ENCODE measurements around the gene NPAS3.

Gene NPAS3

DNA sequence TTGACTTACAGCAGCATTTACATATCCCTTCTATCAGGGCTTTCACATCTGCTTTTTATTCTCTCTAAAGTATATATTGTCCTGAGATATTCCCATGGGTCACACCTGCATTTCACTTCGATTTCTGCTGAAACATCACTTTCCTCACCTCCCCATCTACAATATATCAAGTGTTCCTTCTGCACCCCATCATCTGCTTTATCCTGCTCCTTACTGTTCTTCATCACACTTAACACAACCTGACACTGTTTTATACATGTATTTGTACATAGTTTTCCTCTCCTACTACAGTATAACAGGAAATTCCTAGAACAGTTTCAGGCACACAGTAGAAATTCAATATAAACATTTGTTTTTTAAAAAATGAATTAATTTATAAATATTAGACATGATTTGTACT, 809.1 kb downstream of the NPAS3 start:
- DNase-seq (ENCODE audit: low read depth in 2 of 2) = no peak

DNA sequence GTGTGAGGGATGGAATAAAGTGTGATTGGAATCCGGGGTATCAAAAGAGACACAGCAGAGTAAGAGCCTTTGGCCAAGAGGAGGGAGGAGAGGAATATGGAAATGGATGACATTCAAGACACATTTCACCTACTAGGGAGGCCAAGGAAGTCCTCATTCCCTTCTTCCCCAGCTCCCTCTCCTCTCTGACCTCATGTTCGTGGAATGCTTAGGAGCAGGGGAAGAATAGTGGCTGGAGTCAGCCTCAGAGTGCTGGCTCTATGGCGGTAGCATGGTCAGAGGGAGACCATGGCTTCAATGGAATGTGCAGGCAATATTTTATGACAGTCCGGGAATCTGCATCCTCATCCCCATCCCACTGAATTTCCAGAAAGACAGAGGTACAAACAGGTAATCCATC, 815.6 kb downstream of the NPAS3 start:
- DNase-seq (ENCODE audit: low read depth in 2 of 2) = no peak

DNA sequence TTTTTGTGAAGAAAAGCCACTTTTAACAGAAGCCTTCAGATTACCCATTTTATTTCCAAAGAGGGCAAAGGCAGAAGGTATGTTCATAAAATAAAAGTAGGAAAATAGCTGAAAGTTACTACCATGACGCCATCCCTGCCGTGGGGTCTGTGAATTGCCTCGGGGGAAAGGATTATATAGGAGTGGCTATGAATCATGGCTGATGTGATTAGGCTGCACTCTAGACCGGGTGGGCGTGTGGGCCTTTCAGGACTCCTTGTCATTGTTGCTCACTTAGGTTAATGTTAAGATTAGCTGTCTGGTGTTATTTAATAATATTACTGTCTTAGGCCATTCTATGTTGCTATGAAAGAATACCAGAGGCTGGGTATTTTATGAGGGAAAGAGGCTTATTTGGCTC, 816.7 kb downstream of the NPAS3 start:
- no peak for DNase-seq (ENCODE audit: low read depth in 2 of 2)

DNA sequence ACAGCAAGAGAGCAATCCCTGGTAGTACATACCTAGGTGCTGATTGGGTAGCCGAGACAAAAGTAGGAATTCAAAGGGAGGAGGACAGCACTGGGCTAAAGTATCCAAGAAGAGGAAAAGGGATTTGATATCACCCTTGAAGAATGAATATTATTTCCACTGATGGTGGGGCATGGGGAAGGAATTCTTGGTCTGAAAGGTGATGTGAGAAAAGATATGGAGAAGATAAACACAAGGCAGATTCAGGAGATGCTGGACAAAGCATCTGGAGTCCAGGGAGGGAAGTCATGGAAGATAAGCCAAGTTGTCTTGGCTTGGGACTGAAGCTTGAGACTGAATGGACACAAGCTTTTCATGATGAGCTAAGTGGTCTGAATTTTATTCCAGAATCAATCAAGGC, 818.2 kb downstream of the NPAS3 start:
- no peak for DNase-seq (ENCODE audit: low read depth in 2 of 2)

DNA sequence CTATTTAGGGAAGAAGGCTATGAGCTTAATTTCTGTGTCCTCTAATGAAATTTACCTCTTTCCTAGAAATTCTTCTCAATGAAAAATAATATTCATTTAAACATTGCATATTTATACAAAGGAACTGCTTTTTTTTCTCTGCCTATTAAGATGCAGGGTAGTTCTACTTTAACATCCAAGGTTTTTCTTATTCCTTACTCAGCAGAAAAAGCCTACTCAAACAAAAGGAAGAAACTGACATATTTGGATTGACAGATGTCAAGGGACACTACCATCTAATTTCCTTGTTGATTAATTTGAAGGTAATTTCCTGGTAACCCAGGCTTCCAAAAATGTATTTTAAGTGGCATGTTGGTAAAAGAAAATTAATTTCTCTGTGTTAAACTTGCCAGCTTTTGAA, 819.9 kb downstream of the NPAS3 start:
- no peak for DNase-seq (ENCODE audit: low read depth in 2 of 2)

DNA sequence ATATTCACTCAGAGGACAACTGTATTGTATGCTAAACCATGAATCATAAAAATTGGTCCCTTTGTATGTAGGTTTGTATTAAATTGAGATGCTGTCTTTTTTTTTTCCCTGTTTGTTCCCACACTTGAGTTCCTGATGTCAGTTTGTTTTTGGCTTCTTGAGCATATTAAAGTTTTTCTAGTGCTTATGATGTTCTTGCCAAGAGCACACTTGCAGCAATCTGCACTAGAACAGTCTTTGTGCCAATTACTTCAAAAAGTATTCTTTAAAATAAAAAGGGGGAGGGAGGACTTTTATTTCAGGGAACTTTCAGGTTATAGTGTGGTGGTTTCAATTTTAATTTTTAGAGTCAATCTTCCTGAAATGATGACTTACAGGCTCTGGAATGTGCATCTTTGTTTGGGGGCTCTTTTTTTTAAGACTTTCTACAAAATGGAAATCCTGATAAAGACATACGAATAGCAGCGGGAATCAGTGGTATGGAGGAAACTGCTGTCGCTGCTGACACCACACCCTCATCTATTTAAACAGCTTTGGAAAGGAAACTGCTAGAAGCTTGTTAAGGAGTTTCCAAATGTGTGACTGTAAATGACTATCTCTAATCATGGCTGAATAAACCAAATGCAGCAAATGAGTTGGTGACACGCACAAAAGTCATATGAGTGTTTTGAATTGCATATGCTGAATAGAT, 823.6 kb downstream of the NPAS3 start:
- no peak for DNase-seq (ENCODE audit: low read depth in 2 of 2)

DNA sequence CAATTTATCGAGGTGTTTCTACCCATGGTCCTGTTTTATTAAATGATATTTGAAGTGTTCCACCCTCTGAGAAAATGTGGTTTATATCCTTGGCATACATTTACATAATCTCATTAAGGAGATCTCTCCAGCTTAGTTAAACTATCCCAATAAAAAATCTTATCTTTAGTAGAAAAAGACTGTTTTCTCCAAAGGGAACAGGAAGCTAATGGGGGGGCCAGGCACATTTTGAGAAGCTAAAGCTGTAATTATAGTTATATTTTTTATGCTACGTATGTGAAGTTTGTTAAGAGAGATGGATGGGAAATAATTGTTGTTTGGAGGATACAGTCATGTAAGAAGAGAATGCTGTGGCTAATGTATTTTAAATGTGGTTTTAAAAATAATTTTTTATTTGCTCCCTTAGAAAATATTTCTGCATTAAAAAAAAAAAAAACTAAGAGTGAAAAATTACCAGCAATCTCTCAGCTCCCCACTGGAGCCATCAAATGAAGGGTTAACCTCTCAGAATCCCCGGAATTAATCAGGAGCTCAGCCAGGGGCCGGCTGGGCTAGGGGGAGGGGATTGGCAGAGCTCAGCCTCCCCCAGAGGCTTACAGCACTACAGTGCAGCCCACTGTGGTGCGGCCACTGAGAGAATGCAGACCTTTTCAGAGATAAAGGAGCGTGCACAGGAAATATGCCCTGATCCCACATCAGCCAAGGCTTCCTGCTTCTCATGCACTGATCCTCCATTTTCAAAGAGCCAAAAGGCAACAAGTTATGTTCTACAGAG, 826.4 kb downstream of the NPAS3 start:
- no peak for DNase-seq (ENCODE audit: low read depth in 2 of 2)

DNA sequence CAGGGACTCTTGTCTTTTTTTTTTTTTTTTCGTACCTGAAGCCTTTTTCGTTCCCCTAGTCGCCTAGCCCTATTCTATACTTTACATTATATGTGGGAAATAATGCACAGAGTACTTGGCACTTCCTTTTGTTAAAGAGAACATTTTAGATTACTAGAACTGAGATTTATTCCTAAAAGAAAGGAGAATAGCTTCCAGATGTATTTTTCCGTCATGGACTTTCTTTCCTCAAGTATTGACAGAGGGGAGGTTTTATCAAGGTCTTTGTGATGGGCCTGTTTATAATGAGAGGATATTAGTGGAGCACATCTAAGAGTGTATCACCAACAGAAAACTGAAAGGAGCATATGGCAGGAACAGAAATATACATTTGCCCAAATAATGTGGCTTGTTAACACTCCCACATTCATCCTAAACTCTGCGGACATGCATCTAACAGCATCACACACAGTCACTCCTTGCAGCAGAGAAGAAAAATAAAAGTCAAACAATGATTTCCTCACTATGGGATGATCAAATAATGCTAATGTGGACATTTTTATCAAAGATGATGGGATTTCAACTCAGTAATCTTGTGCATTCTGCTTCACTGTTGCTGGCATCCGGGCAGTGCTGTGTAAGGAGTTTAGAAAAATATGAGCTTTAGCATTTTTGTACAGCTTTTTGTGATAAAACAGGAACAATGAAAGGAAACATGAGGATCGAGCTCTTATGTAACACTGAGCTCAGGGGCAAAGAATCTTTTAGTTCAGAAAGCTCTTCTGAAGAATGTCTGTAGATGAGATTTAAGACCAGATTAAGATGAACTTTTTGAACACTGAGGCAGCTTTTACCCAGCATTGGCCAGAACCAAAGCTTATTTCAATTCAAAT, 829.1 kb downstream of the NPAS3 start:
- no peak for DNase-seq (ENCODE audit: low read depth in 2 of 2)

DNA sequence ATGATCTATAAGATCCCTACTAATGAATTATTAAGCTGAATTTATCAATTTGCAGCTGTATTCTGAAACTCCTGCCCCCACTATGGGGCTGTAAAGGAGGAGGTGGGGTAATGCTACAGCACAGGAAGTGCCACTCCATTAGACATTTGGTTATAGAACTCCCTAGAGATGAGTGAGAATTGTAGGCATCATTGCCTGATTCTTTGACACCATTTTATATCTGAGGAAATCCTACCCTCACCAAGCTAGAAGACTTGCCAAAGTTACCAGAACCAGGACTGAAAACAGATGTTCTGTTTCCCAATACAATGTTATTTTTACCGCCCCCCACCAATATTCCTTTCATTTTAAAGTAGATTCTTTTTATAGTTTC, 829.8 kb downstream of the NPAS3 start:
- DNase-seq (ENCODE audit: low read depth in 2 of 2) = no peak

DNA sequence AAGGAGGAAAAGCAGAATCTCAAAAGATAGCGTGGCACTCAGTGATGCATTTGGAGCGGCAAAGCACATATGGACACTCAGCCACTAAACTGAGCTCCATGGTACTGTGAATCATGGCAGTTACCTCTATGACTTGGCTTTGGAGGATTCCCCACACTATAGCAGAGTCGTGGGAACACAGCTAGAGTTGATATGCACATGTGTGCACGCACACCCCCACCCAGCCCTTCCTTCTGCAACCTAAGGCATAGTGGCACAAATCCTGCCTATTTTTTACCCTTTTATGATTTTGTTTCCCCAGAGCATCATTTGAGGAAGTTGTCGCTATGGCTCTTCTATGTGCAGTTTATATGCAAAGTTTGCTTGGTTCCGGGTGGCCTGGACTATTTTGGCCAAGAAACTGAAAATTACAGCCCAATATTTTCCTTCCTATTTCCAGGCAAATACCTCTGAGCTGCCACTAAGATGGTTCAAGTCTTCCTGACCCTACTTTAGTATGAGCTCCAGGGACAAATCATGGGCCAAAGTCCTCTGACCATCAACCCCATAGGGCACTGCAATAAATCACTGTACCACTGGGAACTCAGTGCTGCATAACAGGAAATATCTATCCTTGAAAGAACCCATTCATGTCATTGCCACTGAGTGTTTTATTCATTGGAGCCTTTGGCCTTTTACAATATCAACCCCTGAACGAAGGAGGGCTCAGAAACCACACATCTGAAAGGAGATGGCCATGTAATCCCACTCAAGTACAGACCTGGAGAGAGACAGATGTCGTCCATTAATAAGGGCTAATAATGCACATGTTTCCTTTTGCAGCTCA, 834.7 kb downstream of the NPAS3 start:
- no peak for DNase-seq (ENCODE audit: low read depth in 2 of 2)

DNA sequence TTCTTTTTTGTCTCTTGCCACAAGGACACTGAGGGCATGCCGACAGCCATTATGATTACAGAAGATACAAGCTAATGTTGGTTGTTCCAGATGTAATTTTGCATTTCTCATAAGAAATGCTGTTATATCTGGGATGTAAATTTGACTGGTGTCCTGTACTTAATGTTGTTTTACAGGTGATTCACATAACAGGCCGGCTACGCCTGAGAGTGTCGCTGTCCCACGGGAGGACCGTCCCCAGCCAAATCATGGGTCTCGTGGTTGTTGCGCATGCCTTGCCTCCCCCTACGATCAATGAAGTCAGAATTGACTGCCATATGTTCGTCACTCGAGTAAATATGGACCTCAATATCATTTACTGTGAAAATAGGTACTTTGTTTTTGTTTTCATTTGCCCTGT, 835.5 kb downstream of the NPAS3 start:
- DNase-seq (ENCODE audit: low read depth in 2 of 2) = no peak

DNA sequence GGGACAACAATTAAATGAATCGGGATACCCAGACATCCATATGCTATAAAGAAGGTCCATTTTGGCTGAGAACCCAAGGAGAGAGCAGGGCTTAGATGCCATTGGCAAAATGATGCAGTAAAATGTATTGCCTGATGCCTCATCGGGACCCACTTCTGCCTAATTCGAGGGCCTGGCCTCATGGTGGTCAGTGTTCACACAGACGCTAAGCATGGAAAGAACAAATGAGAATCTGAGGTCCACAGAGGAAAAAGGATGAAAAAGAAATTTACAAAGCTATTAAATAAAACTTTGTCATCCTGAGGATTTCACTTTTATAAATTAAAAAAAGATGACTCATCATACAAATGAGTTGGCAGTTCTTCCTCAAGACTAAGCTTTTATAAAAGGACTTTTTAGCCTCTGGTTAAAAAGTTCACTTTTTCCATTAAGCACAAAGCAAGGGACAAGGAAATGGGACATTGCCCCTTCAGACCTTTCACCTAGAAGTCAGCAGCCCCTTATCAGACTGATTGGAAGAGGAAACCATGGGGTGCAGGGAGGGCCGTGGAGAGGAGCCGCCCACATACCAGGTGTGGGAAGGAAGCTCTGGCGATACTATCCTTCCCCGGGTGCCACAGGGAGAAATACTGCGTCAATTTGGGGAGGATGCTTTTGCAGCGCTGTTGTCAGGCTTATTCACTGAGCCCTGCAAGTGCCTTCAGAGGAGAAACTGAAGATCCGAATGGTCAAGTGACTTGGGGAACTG, 836.2 kb downstream of the NPAS3 start:
- DNase-seq (ENCODE audit: low read depth in 2 of 2) = no peak

DNA sequence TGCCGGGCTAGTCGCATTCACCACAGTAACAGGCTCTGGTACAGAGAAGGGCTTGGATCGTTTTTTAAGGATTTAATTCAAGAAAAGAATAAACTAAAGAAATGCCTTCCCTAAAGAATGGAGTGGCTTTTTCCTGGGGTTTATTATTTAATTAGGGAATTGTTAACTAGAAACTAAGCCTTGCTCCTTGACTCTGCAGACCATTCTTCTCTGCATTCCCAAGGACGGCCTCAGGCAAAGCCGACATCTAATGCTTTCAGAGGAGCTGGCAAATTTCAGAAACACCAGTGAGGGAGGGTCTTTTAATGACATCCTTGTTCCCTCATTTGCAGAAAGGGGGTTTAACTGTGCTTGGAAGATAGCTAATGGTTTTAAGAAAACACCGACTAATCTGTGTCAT, 838.2 kb downstream of the NPAS3 start:
- DNase-seq (ENCODE audit: low read depth in 2 of 2) = no peak

DNA sequence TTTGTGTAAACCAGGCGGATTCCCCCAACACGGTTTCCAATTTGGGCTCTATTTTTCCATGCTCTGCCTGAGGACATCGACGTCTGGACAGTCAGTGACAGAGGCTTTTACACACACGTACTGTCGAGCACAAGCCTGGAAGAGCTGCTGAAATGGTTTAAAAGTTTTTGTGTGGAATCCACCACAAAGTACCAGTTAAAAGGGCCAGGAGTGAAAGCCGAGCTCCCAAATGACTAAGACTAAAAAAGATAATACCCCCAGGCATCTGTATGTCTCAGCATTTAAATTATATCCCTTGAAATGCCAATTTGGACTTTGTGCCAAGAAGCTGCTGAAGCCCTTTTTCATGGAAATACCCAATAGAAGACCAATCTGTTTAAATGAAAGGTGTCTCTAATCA, 839.0 kb downstream of the NPAS3 start:
- DNase-seq (ENCODE audit: low read depth in 2 of 2) = no peak

DNA sequence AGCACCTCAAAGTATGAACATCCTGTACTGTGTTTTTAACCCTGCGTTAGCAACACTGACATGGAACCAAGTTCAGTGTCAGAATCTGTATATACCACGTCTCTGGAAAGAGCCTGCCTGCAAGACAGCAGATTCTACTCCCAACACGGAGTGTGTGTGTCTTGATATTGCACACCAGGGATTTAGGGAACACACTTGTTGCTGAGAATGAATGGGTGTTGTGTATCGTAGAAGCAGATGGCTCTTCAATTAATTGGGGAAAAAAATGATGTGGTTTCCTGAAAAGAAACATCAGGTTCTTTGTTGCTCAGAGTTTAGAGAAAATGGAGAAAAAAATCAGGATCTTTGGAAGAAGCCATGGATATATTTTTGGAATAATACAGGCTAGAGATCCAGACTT, 841.4 kb downstream of the NPAS3 start:
- DNase-seq (ENCODE audit: low read depth in 2 of 2) = no peak

DNA sequence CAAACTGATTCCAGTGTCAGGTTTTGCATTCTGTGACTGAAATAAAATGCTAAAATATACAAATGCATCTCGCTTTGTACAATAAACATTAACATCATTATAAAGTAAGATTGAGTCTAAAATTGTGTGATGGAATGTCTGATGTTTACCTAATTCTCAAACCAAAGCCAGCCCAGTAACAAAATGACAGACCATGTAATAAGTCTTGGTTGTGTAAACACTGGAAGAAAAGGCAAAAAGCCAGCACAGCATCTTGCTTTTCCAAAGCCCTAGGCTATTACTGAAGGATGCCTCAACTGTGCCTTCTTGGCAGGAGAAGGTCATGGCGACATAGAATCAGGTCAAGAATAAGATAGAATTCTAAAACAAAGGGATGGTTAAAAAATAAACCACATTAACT, 842.6 kb downstream of the NPAS3 start:
- no peak for DNase-seq (ENCODE audit: low read depth in 2 of 2)

DNA sequence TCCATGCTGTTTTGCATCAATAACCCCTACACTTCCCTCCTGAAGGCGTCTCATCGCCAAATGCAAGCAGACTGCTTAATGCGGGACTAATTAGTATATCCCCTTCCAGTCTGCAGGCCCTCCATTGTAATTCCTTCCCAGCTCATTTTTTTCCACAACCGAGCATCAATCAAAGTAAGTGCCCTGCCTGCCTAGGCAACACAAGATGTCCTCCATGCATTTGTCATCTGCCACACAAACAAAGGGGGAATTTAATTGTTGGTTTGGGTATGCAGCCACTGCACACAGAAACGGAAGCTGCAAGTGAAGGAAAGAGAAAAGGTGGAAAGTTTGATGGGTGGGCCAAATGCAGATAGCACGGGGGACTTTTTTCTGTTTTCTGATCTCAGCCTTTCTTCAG, 844.2 kb downstream of the NPAS3 start:
- DNase-seq (ENCODE audit: low read depth in 2 of 2) = no peak

DNA sequence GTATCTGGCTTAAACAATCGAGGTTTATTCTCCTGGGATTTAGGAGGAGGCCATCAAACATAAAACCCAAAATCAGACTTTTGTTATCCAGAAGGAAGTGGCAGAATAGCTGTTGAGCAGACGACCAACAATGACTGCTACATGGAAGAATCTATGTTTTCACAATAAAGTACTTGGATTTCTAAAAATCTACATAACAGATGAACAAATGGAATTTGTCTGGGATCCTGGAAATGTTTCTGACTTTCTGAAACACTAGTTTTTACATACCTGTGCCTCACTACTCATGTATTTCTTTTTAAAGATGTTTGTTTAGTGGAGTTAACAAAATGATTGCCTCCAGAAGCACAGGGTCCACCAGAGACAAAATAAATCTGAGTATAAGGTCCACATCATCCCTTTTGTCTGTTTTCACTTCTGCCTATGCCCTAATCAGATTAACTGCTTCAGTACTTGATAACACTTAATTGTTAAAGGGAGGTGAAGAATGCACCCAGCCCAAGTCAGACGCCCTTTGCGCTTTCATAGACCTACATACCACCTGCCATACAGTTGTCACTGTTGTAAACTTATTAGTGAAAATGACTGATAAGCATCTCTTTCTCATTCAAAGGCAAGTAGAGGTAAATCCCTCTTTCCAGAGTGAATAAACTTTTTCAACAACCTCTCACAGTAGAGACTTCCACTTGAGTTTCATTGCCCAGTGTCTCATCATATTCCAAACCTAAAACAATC, 847.6 kb downstream of the NPAS3 start:
- DNase-seq (ENCODE audit: low read depth in 2 of 2) = no peak

DNA sequence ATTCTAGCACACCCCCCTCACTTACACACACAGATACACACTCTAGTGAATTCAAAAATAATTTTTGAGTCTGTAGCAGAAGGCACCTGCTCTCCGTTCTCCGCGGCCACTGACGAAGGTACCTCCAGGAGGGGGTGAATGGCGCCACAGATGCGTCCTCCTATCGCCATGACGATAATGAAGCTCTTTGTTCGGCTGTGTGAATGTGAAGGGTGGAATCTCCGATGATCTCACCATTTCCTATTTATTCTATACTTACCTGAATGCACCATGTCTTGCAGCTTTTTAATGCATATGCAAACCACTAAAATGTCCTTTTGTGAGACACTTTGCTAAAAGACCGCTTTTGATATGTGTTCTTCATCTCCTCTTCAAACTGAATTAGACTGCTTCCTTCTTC, 849.5 kb downstream of the NPAS3 start:
- DNase-seq (ENCODE audit: low read depth in 2 of 2) = no peak

DNA sequence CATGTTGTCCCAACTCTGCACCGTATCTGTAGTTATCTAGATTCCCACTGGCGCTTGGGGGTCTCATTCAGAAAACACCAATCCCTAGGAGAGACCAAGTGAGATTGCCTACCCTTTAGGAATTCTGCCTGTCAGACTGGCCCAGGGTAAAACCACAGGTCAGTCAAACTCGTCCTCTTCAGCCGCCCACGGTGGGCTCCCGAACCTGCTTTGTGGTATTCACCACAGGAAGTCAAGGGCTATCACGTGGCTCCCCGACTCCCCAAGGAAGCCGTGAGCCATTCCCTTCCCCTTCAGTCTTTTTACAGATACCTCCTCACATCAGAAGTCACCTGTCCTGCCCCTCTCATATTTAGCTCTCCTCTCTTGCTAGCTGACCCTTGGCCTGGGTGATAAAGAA, 852.3 kb downstream of the NPAS3 start:
- DNase-seq (ENCODE audit: low read depth in 2 of 2) = no peak
